H9 (cell line): ENCODE results near the gene ETV6. TPM values are rescaled to one million over a fixed set of nuclear protein-coding genes. Genes with fewer than 3 reads are reported as not detected.

ENCODE experiments used
- DNase-seq: peaks from one replicate; pipeline ENCODE4 v3.0.0-alpha.2; 2017
- H2AFZ ChIP-seq: one replicate; pipeline ENCODE4 v1.6.1; 2013; ENCODE audit warnings: mild to moderate bottlenecking, low read length, control low read depth, moderate library complexity
- H2AK5ac ChIP-seq: 2 replicates; pipeline ENCODE4 v1.6.1; 2013; ENCODE audit warnings: low read length, control low read depth, mixed read lengths; ENCODE audit not compliant: insufficient read length
- H2BK120ac ChIP-seq: one replicate; pipeline ENCODE4 v1.6.1; 2013; ENCODE audit warnings: low read depth, mild to moderate bottlenecking, low read length, control low read depth, inconsistent platforms; ENCODE audit not compliant: poor library complexity, severe bottlenecking
- H2BK12ac ChIP-seq: 2 replicates; pipeline ENCODE4 v1.6.1; 2013; ENCODE audit warnings: low read length, control low read depth, mixed read lengths, low read depth; ENCODE audit not compliant: insufficient read length
- H2BK15ac ChIP-seq: 2 replicates; pipeline ENCODE4 v1.6.1; 2013; ENCODE audit warnings: low read depth, low read length, control low read depth
- H2BK20ac ChIP-seq: one replicate; pipeline ENCODE4 v1.6.1; 2013; ENCODE audit warnings: low read depth, mild to moderate bottlenecking, low read length, control low read depth, inconsistent platforms; ENCODE audit not compliant: poor library complexity, severe bottlenecking
- H2BK5ac ChIP-seq: 2 replicates; pipeline ENCODE4 v1.6.1; 2013; ENCODE audit warnings: low read length, control low read depth, mixed read lengths; ENCODE audit not compliant: insufficient read length
- H3K14ac ChIP-seq: 2 replicates; pipeline ENCODE4 v1.6.1; 2013; ENCODE audit warnings: low read length, control low read depth; ENCODE audit not compliant: insufficient read depth
- H3K18ac ChIP-seq: 2 replicates; pipeline ENCODE4 v1.6.1; 2013; ENCODE audit warnings: low read depth, mild to moderate bottlenecking, mixed read lengths, low read length, control low read depth; ENCODE audit not compliant: insufficient read length
- H3K23ac ChIP-seq: 2 replicates; pipeline ENCODE4 v1.6.1; 2013; ENCODE audit warnings: low read length, control low read depth, mixed read lengths, low read depth; ENCODE audit not compliant: insufficient read length
- H3K23me2 ChIP-seq: 2 replicates; pipeline ENCODE4 v1.6.1; 2013; ENCODE audit warnings: low read depth, mild to moderate bottlenecking, mixed read lengths, low read length, control low read depth; ENCODE audit not compliant: insufficient read length, poor library complexity, severe bottlenecking
- H3K27ac ChIP-seq: 2 replicates; pipeline ENCODE4 v1.5.1; 2013; ENCODE audit warnings: low read length, control low read depth, mixed read lengths, low read depth; ENCODE audit not compliant: insufficient read length
- H3K27me3 ChIP-seq: 2 replicates; pipeline ENCODE4 v1.6.1; 2013; ENCODE audit warnings: low read length, control low read depth, inconsistent platforms; ENCODE audit not compliant: insufficient read depth
- H3K4ac ChIP-seq: 2 replicates; pipeline ENCODE4 v1.6.1; 2013; ENCODE audit warnings: low read depth, mild to moderate bottlenecking, control low read depth, inconsistent platforms, low read length, moderate library complexity
- H3K4me1 ChIP-seq: 2 replicates; pipeline ENCODE4 v1.6.1; 2013; ENCODE audit warnings: low read length, control low read depth, inconsistent platforms; ENCODE audit not compliant: insufficient read depth
- H3K4me2 ChIP-seq: 2 replicates; pipeline ENCODE4 v1.6.1; 2013; ENCODE audit warnings: low read length, control low read depth, mixed read lengths; ENCODE audit not compliant: insufficient read length, insufficient read depth
- H3K56ac ChIP-seq: 2 replicates; pipeline ENCODE4 v1.6.1; 2013; ENCODE audit warnings: low read depth, mild to moderate bottlenecking, mixed read lengths, low read length, control low read depth; ENCODE audit not compliant: insufficient read length
- H3K79me1 ChIP-seq: 2 replicates; pipeline ENCODE4 v1.6.1; 2013; ENCODE audit warnings: low read depth, mild to moderate bottlenecking, moderate library complexity, low read length, control low read depth, inconsistent platforms; ENCODE audit not compliant: insufficient read depth, poor library complexity, severe bottlenecking
- H3K79me2 ChIP-seq: 2 replicates; pipeline ENCODE4 v1.6.1; 2013; ENCODE audit warnings: low read length, control low read depth, inconsistent platforms; ENCODE audit not compliant: insufficient read depth
- H3K9ac ChIP-seq: 2 replicates; pipeline ENCODE4 v1.6.1; 2013; ENCODE audit warnings: low read length, control low read depth, mixed read lengths; ENCODE audit not compliant: insufficient read length; ENCODE audit errors: extremely low read depth
- H3K9me3 ChIP-seq: one replicate; pipeline ENCODE4 v1.6.1; 2013; ENCODE audit warnings: low read depth, low read length, inconsistent platforms; ENCODE audit not compliant: control insufficient read depth
- H3T11ph ChIP-seq: one replicate; pipeline ENCODE4 v1.6.1; 2013; ENCODE audit warnings: mild to moderate bottlenecking, low read length, control low read depth, inconsistent platforms
- H4K20me1 ChIP-seq: one replicate; pipeline ENCODE4 v1.6.1; 2013; ENCODE audit not compliant: control insufficient read depth, insufficient read length, insufficient read depth
- H4K5ac ChIP-seq: 2 replicates; pipeline ENCODE4 v1.6.1; 2013; ENCODE audit warnings: low read depth, mild to moderate bottlenecking, mixed read lengths, low read length, control low read depth; ENCODE audit not compliant: insufficient read length
- H4K8ac ChIP-seq: replicated peaks from 2 replicates; pipeline ENCODE4 v1.6.1; 2013; ENCODE audit warnings: low read length, control low read depth, mixed read lengths, low read depth; ENCODE audit not compliant: insufficient read length
- H4K91ac ChIP-seq: 2 replicates; pipeline ENCODE4 v1.6.1; 2013; ENCODE audit warnings: low read depth, mild to moderate bottlenecking, moderate library complexity, mixed read lengths, low read length, control low read depth; ENCODE audit not compliant: insufficient read length
- H3K27ac Mint-ChIP-seq, 3 experiments: 2 replicates in 2 of 3; 3 replicates in 1 of 3; pipeline ENCODE4 v1.8.0; 2020 to 2021; ENCODE audit warnings: mixed read lengths in 3 of 3, mild to moderate bottlenecking in 1 of 3, moderate library complexity in 1 of 3
- H3K27me3 Mint-ChIP-seq: 2 replicates; pipeline ENCODE4 v1.8.0; 2021; ENCODE audit warnings: low read depth, mild to moderate bottlenecking, moderate library complexity, mixed read lengths
- H3K36me3 Mint-ChIP-seq, 3 experiments: 2 replicates in 2 of 3; 3 replicates in 1 of 3; pipeline ENCODE4 v1.8.0; 2020 to 2021; ENCODE audit warnings: low read depth in 3 of 3, mixed read lengths in 3 of 3; ENCODE audit not compliant: insufficient read depth in 1 of 3
- H3K4me1 Mint-ChIP-seq, 2 experiments: 2 replicates each; pipeline ENCODE4 v1.8.0; 2020; ENCODE audit warnings: mixed read lengths in 2 of 2
- H3K4me3 Mint-ChIP-seq, 2 experiments: 2 replicates in 1 of 2; 3 replicates in 1 of 2; pipeline ENCODE4 v1.8.0; 2020 to 2021; ENCODE audit warnings: mild to moderate bottlenecking in 2 of 2, mixed read lengths in 2 of 2, moderate library complexity in 1 of 2
- H3K9me3 Mint-ChIP-seq, 2 experiments: 2 replicates in 1 of 2; 3 replicates in 1 of 2; pipeline ENCODE4 v1.8.0; 2020; ENCODE audit warnings: mild to moderate bottlenecking in 2 of 2, mixed read lengths in 2 of 2, moderate library complexity in 1 of 2
- CTCF ChIP-seq: fragments of 200-600 bp; sonication (generic); conservative IDR thresholded peaks from 3 replicates; pipeline ENCODE4 v1.8.0; 2021; ENCODE audit warnings: antibody characterized with exemption, mild to moderate bottlenecking
- WGBS: extraction: QIAGEN DNeasy Blood & Tissue Kit; methylation state at CpG from one replicate; pipeline ENCODE4 v1.1.7; 2013; ENCODE audit warnings: missing lambda C conversion rate, low lambda C conversion rate, mixed read lengths; ENCODE audit not compliant: insufficient read length; ENCODE audit errors: extremely low coverage; 5-methylcytosine and 5-hydroxymethylcytosine counted together
- total RNA-seq: library from RNA; stranded (reverse); gene quantifications from 2 replicates; pipeline ENCODE4 v1.2.1, GENCODE V29; 2021

Gene ETV6
- total RNA-seq, 1 experiment from 2014 or later, result 28.7 TPM

- H4K20me1 ChIP-seq, result no peaks in the 10 kb centered on the region
- no peak overlapping the region for H4K8ac ChIP-seq
- H3K27ac ChIP-seq, result no peak overlapping the region
- no peaks in the 10 kb centered on the region for H3K79me1 ChIP-seq
- DNase-seq, result no peak
- no peak overlapping the region; a peak in 1 of 7 replicates for H3K27ac Mint-ChIP-seq
- H3K4me2 ChIP-seq, result no peak overlapping the region
- no peaks in the 10 kb centered on the region for H3K23me2 ChIP-seq
- H2AFZ ChIP-seq, result no peak overlapping the region
- no peak overlapping the region for H2BK120ac ChIP-seq
- H4K5ac ChIP-seq, result no peak overlapping the region
- no peak overlapping the region for H2BK5ac ChIP-seq
- H3T11ph ChIP-seq, result no peak overlapping the region
- H3K9me3 Mint-ChIP-seq, result no peaks in the 10 kb centered on the region
- H3K4me1 Mint-ChIP-seq, result peaks cover 30 to 43% of the 10 kb centered on the region in 2 experiments
- no peak overlapping the region for H2BK20ac ChIP-seq
- H3K27me3 Mint-ChIP-seq, result no peaks in the 10 kb centered on the region
- no peaks in the 10 kb centered on the region for H3K79me2 ChIP-seq
- peaks cover 0 to 4% (median 0%) of the 10 kb centered on the region in 3 experiments; a peak in 1 of 7 replicates for H3K36me3 Mint-ChIP-seq
- H2BK12ac ChIP-seq, result no peak overlapping the region
- no peak overlapping the region for H3K4ac ChIP-seq
- no peak overlapping the region for H3K18ac ChIP-seq
- H4K91ac ChIP-seq, result no peak overlapping the region
- H3K4me1 ChIP-seq, result peaks cover 21% of the 10 kb centered on the region
- TF ChIP-seq CTCF, result no peak
- H3K14ac ChIP-seq, result no peak overlapping the region
- no CpG with 5 or more reads among the region's 7 CpGs for WGBS
- H2AK5ac ChIP-seq, result no peak overlapping the region
- H3K9me3 ChIP-seq, result no peaks in the 10 kb centered on the region
- H3K56ac ChIP-seq, result no peak overlapping the region
- H3K4me3 Mint-ChIP-seq, result no peak overlapping the region
- H3K23ac ChIP-seq, result no peak overlapping the region
- no peak overlapping the region for H2BK15ac ChIP-seq
- no peak overlapping the region for H3K9ac ChIP-seq
- no peaks in the 10 kb centered on the region for H3K27me3 ChIP-seq
These were observed 173.6 kb downstream of the ETV6 start for GRCh38 chr12:11823043-11823442.
